H1 (cell line): ENCODE results near the gene RAB5B. TPM values are rescaled to one million over a fixed set of nuclear protein-coding genes. Genes with fewer than 3 reads are reported as not detected.

Experiments
- EGR1 ChIP-seq: IDR thresholded peaks from 2 replicates; pipeline ENCODE4 v1.6.1; 2011; ENCODE audit warnings: low read depth, low read length, borderline replicate concordance
- GTF2F1 ChIP-seq: IDR thresholded peaks from 2 replicates; pipeline ENCODE4 v1.6.1; 2012; ENCODE audit warnings: low read depth, low read length, improper control_type of control experiment, borderline replicate concordance
- SIN3A ChIP-seq, 2 experiments: IDR thresholded peaks in 1 of 2; conservative IDR thresholded peaks in 1 of 2; 2 replicates each; pipeline ENCODE4 v1.6.1; 2011 to 2012; ENCODE audit warnings: low read length in 2 of 2, improper control_type of control experiment in 1 of 2, low read depth in 1 of 2, mild to moderate bottlenecking in 1 of 2
- TBP ChIP-seq: IDR thresholded peaks from 2 replicates; pipeline ENCODE4 v1.6.1; 2011; ENCODE audit warnings: low read depth, low read length, improper control_type of control experiment
- polyA plus RNA-seq, 7 experiments: library from polyadenylated mRNA; depleted of rRNA in 3 of 7; stranded (reverse) in 5 of 7; unstranded in 2 of 7; fragments of >200 nt in 5 of 7; fragments of 200-250 nt in 2 of 7; gene quantifications; 1 replicate in 5 of 7; 2 replicates in 1 of 7; 4 replicates in 1 of 7; pipeline versions ENCODE4 v1.2.1 to v1.2.3, GENCODE V29; 2011 to 2013; ENCODE audit warnings: missing spikeins in 2 of 7, mixed read lengths in 2 of 7
- total RNA-seq: library from RNA; stranded (reverse); fragmentation: NEBNext Ultra II Directional; extraction: Animal tissue kit (Norgen Biotek cat#: 25700); gene quantifications from 2 replicates; pipeline ENCODE4 v1.2.1, GENCODE V29; 2021

The RAB5B gene
- total and polyA plus RNA-seq, 2 of the 8 experiments (the other 6 are each of a cell fraction or from before 2014, with no cell fraction given) = 56.7 to 62.4 TPM

GRCh38 chr12:56020423-56021184 lies 46.7 kb downstream of the RAB5B start, which contains the start of gene IKZF4 (continued):
- TF ChIP-seq GTF2F1 (0 out of 2 replicates have a peak, but pooled peaks have one; percentile 27), SIN3A (conservative IDR thresholded peaks at IDR 0.05 in 1 of 2, IDR thresholded peaks at IDR 0.05 in 1 of 2; ENCODE audit: low read depth in 1 of 2, low read length in 2 of 2) (peak; percentile 43 to 76; a peak in 2 of 4 replicates), TBP (peak; percentile 52), EGR1 (no peak)
